Measurements from ENCODE around the gene SEPHS1. TPM values are rescaled to one million over a fixed set of nuclear protein-coding genes. Genes with fewer than 3 reads are reported as not detected.

Gene SEPHS1
- total RNA-seq, 1 experiment from 2014 or later, result 61.8 TPM

DNA sequence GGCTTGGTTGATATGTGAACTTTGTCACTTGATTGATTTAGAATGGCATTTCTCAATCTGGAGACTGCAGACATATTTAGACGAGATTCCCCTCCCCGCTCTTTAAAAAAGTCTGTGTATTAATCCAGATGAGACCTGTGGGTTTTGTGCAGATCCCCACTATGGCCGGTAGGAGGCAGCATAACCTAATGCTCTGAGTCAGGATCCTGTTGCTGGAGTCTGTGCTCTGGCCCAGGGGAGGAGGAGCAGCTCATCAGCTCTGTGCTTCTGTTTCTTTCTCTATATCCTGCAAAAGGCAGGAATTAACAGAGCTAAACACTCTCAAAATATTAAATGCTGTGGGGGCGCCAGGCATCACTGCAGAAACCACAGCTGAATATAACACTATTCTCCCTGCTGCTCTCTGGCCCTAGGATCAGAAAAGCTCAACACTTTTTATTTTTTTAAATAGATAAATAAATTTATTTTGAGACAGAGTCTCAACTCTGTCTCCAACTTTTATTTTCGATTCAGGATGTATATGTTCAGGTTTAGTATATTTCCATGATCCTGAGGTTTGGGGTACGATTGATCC lies 23.9 kb upstream of the SEPHS1 start:
- H3K9me3 Mint-ChIP-seq (ENCODE audit: low read depth, unreplicated experiment), result no peaks in the 10 kb centered on the region
- CTCF ChIA-PET, result interaction anchor here (0.8 to 3.1 kb wide), 11 partner anchors 12 to 215 kb away, joined by 3 to 36 read pairs (median 4); partner anchors contain the start of gene PRPF18
- peaks cover 17% of the 10 kb centered on the region for H3K27me3 Mint-ChIP-seq (ENCODE audit: unreplicated experiment)
- DNase-seq, result peak; percentile 76
- H3K36me3 Mint-ChIP-seq (ENCODE audit: insufficient read depth, unreplicated experiment), result no peaks in the 10 kb centered on the region
- H3K4me3 Mint-ChIP-seq (ENCODE audit: low read depth, unreplicated experiment), result no peak overlapping the region
- TF ChIP-seq, protein P1, sequence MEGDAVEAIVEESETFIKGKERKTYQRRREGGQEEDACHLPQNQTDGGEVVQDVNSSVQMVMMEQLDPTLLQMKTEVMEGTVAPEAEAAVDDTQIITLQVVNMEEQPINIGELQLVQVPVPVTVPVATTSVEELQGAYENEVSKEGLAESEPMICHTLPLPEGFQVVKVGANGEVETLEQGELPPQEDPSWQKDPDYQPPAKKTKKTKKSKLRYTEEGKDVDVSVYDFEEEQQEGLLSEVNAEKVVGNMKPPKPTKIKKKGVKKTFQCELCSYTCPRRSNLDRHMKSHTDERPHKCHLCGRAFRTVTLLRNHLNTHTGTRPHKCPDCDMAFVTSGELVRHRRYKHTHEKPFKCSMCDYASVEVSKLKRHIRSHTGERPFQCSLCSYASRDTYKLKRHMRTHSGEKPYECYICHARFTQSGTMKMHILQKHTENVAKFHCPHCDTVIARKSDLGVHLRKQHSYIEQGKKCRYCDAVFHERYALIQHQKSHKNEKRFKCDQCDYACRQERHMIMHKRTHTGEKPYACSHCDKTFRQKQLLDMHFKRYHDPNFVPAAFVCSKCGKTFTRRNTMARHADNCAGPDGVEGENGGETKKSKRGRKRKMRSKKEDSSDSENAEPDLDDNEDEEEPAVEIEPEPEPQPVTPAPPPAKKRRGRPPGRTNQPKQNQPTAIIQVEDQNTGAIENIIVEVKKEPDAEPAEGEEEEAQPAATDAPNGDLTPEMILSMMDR (IDR thresholded peaks at IDR 0.05; ENCODE audit: unreplicated experiment), result peak; percentile 83
- no peaks in the 10 kb centered on the region for H3K4me1 Mint-ChIP-seq (ENCODE audit: low read depth, unreplicated experiment)
- H3K27ac Mint-ChIP-seq (ENCODE audit: unreplicated experiment), result no peak overlapping the region
- intact Hi-C loops (cut with micrococcal nuclease; ENCODE audit: unreplicated experiment), result loop anchor here (1.0 to 10.0 kb wide), 5 partner anchors 68 to 403 kb away; partner anchors contain the start of gene PRPF18
- BruUV-seq (replicated peaks), result no TSS peak

DNA sequence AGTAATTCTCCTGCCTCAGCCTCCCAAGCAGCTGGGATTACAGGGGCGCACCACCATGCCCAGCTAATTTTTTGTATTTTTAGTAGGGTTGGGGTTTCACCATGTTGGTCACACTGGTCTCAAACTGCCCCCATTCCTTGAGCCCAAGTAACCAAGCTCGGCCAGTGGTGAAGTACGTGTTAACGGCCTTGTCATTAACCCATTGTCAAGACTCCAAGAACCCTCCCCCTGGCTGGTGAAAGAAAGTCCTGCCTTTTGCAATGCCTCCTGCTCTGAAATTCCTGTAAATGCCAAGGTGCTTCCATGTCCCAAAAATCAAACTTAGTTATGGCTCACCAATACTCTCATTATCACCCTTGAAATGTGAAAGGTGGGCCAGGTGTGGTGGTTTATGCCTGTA lies 18.8 kb upstream of the SEPHS1 start:
- TF ChIP-seq, protein P1 (IDR thresholded peaks at IDR 0.05; ENCODE audit: unreplicated experiment), result no peak
- Mint-ChIP-seq H3K4me3 (ENCODE audit: low read depth, unreplicated experiment) (no peak overlapping the region), H3K27ac (ENCODE audit: unreplicated experiment) (no peak overlapping the region), H3K36me3 (ENCODE audit: insufficient read depth, unreplicated experiment) (no peaks in the 10 kb centered on the region), H3K9me3 (ENCODE audit: low read depth, unreplicated experiment) (no peaks in the 10 kb centered on the region), H3K27me3 (ENCODE audit: unreplicated experiment) (peaks cover 18% of the 10 kb centered on the region), H3K4me1 (ENCODE audit: low read depth, unreplicated experiment) (no peaks in the 10 kb centered on the region)
- CTCF ChIA-PET, result no interaction called here
- intact Hi-C loops (cut with micrococcal nuclease; ENCODE audit: unreplicated experiment), result no loop called here
- no TSS peak for BruUV-seq (replicated peaks)
- DNase-seq, result no peak

DNA sequence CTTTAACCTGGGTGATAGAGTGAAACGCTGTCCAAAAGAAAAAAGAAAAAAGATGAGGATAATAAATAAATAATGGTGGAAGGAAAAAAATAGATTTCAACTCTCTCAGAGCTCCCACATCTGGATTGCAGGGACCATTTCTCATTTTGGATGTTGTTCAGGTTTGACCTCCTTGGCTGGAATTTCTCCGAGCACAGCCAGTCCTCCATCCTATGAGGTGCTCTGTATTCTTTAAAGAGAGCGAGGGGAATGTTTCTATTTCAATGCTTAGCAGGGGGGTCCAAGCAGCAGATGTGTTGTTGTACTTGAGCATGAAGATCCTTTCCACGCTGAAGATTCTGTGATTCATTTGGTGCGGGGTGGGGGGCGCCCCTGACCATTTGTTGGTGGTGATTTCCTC lies 17.7 kb upstream of the SEPHS1 start:
- intact Hi-C loops (cut with micrococcal nuclease; ENCODE audit: unreplicated experiment), result no loop called here
- H3K27me3 Mint-ChIP-seq (ENCODE audit: unreplicated experiment), result peaks cover 18% of the 10 kb centered on the region
- TF ChIP-seq, protein P1 (IDR thresholded peaks at IDR 0.05; ENCODE audit: unreplicated experiment), result no peak
- H3K27ac Mint-ChIP-seq (ENCODE audit: unreplicated experiment), result no peak overlapping the region
- H3K9me3 Mint-ChIP-seq (ENCODE audit: low read depth, unreplicated experiment), result no peaks in the 10 kb centered on the region
- no peaks in the 10 kb centered on the region for H3K36me3 Mint-ChIP-seq (ENCODE audit: insufficient read depth, unreplicated experiment)
- no peaks in the 10 kb centered on the region for H3K4me1 Mint-ChIP-seq (ENCODE audit: low read depth, unreplicated experiment)
- CTCF ChIA-PET, result no interaction called here
- no peak for DNase-seq
- H3K4me3 Mint-ChIP-seq (ENCODE audit: low read depth, unreplicated experiment), result no peak overlapping the region
- BruUV-seq (replicated peaks), result no TSS peak

DNA sequence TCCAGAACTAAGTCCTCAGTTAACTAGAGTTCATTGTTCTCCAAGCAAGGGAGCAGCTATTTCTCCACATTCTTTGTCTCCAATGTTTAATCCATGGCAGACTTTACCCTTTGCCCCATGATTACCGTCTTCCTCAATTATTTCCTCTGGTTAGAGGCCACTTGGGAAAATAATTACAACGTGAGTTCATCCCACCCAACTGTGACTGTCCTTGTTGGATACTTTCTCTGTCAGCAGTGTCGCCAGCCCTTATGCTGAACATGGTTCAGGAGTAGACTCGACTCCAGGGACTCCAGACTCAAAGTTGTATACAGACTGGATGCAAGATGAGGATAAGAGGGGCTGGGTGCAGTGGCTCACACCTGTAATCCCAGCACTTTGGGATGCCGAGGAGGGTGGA lies 17.1 kb upstream of the SEPHS1 start:
- Mint-ChIP-seq H3K36me3 (ENCODE audit: insufficient read depth, unreplicated experiment) (no peaks in the 10 kb centered on the region), H3K9me3 (ENCODE audit: low read depth, unreplicated experiment) (no peaks in the 10 kb centered on the region), H3K4me3 (ENCODE audit: low read depth, unreplicated experiment) (no peak overlapping the region), H3K4me1 (ENCODE audit: low read depth, unreplicated experiment) (no peaks in the 10 kb centered on the region), H3K27me3 (ENCODE audit: unreplicated experiment) (peaks cover 18% of the 10 kb centered on the region), H3K27ac (ENCODE audit: unreplicated experiment) (no peak overlapping the region)
- no peak for DNase-seq
- CTCF ChIA-PET, result no interaction called here
- TF ChIP-seq, protein P1 (IDR thresholded peaks at IDR 0.05; ENCODE audit: unreplicated experiment), result no peak
- BruUV-seq (replicated peaks), result no TSS peak
- intact Hi-C loops (cut with micrococcal nuclease; ENCODE audit: unreplicated experiment), result no loop called here

Measured in Calu3 (cell line).